ENCODE measurements around the gene SLC22A2.

DNA sequence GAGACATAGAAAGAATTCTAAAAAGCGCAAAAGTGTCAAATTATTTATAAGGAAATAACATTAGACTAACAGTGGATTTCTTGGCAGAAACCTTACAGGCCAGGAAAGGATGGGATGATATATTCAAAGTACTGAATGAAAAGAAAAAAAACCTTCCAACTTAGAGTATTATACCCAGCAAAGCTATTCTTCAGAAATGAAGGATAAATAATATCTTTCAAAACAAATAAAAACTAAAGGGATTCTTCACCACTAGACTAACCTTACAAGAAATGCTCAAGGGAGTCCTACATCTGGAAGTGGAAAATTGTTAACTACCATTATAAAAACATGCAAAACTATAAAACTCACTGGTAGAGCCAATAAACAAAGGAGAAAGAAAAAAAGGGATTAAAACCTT, 65.8 kb downstream of the SLC22A2 start:
- TF ChIP-seq, protein P1, sequence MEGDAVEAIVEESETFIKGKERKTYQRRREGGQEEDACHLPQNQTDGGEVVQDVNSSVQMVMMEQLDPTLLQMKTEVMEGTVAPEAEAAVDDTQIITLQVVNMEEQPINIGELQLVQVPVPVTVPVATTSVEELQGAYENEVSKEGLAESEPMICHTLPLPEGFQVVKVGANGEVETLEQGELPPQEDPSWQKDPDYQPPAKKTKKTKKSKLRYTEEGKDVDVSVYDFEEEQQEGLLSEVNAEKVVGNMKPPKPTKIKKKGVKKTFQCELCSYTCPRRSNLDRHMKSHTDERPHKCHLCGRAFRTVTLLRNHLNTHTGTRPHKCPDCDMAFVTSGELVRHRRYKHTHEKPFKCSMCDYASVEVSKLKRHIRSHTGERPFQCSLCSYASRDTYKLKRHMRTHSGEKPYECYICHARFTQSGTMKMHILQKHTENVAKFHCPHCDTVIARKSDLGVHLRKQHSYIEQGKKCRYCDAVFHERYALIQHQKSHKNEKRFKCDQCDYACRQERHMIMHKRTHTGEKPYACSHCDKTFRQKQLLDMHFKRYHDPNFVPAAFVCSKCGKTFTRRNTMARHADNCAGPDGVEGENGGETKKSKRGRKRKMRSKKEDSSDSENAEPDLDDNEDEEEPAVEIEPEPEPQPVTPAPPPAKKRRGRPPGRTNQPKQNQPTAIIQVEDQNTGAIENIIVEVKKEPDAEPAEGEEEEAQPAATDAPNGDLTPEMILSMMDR (IDR thresholded peaks at IDR 0.05), result no peak
- TF ChIP-seq ZFX (IDR thresholded peaks at IDR 0.05; ENCODE audit: borderline replicate concordance), result no peak
